Body of pancreas (tissue), 4 donors: ENCODE results near the gene MMP24OS.

Experiments
- CTCF ChIP-seq, 7 experiments: fragments of 450-650 bp in 4 of 7; fragments of 200-600 bp in 3 of 7; sonication (generic) in 3 of 7; IDR thresholded peaks; one replicate each; pipeline ENCODE4 v1.5.1; 2016 to 2019; ENCODE audit warnings: antibody characterized with exemption in 7 of 7
- POLR2A ChIP-seq, 3 donors: fragments of 450-650 bp; IDR thresholded peaks; one replicate each; pipeline ENCODE4 v1.6.1; 2016; ENCODE audit warnings: antibody characterized with exemption in 3 of 3, mild to moderate bottlenecking in 2 of 3

DNA sequence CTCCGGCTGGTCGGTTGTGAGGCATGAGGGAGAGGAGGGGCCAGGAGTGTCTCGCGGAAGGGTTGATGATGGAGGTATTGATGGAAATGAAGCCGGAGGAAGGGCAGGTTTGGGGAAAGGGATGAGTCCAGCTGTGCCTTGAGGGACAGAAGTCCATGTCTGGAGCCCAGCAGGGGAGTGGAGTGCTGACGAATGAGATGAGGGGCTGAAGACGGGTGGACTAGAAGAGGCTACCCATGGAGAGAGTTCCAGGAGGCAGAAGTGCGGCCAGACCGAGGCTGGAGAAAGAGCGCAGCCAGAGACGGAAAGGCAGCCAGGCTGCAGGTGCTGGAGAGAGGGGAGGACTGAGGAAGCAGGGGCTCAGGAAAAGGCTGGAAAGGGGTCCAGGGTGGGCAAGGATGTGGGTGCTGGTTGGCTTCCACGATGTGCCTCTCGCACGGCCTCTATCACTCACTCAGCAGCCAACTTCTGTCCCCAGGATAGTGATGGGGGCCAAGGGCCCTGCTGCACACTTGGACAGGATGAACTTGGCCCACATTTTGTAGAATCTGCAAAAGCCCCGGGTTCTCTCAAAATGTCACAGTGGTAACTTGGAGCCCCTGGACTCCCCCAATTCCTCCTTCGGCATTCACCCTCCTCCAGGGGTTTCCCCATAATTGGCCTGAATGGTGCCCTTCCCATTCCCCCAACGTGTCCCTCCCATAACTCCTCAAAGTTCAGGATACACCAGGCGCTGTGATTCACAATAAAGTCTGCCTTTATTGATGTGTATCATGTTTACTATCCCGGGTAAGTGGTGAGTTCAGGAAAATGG is 7.3 kb upstream of the MMP24OS start:
- TF ChIP-seq CTCF (IDR thresholded peaks at IDR 0.05) (no peak), POLR2A (IDR thresholded peaks at IDR 0.05) (no peak)
